Activated T-helper 1 cell treated with anti-CD3 and anti-CD28 coated beads, Interleukin-2, amount 50 U/mL, for 16 hours (primary cell): ENCODE data around the gene TNPO1.

ENCODE experiments used
- DNase-seq, 2 donors: peaks; one replicate each; pipeline ENCODE4 v3.0.0-alpha.2; 2020; ENCODE audit warnings: low read depth in 1 of 2, low spot score in 1 of 2

The TNPO1 gene

GRCh38 chr5:72850113-72850512, 33.7 kb downstream of the TNPO1 start:
- no peak for DNase-seq

- DNase-seq, result no peak
These were observed 35.9 kb downstream of the TNPO1 start for GRCh38 chr5:72852356-72852755.

- no peak for DNase-seq
These were observed 38.0 kb downstream of the TNPO1 start for GRCh38 chr5:72854419-72854818.

DNA sequence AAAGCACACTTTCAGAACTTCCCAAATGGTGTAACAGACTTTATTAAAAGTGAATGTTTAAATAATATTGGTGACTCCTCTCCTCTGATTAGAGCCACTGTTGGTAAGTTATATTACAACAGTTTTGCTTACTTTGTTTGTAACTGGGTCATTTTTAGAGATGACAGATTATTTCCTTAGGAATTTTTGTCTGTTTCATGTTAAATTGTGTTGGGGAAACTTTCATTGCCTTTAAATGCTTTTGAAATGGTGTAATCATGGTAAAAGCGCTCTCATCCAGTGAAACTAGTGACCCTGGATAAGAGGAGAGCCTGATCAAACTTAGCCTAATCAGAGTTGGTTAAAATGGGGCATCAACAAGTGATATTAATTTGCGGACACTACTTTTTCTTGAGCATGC, 39.4 kb downstream of the TNPO1 start:
- no peak for DNase-seq

GRCh38 chr5:72857396-72857795, 40.9 kb downstream of the TNPO1 start:
- DNase-seq, result no peak

DNA sequence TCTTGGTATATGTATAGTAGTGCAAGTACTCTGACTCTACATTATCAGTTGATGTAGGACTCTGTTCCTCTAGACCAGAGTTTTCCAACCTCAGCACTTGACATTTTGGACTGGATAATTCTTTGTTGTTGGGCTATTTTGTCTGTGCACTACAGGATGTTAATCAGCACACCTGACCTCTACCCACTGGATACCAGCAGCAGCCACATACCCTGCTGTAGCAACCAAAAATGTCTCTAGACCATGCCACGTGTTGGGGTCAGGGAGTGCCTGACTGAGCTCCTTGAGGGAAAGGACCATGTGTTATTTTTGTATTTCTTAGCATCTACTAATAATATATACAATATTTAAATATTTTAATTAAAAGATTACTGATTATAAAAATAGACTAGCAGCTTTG, 42.7 kb downstream of the TNPO1 start:
- no peak for DNase-seq

DNA sequence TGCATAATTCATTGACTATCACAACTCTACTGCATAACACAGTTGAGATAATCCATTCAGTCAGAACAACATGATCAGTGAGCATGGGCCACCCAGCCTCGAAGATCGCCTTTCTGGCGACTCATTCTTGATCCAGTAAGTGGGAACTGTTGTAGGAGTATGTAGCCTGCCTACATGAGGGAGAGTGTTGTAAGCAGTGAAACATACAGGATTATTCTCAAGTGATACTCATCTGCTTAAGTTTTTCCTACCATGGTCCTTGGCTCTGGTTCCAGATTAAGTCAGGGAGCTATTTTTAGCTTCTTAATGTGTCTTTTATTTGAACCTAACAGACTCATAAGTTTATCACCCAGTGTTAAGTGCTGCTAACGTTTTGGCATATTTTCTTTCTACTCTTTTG, 44.0 kb downstream of the TNPO1 start:
- DNase-seq, result no peak

DNA sequence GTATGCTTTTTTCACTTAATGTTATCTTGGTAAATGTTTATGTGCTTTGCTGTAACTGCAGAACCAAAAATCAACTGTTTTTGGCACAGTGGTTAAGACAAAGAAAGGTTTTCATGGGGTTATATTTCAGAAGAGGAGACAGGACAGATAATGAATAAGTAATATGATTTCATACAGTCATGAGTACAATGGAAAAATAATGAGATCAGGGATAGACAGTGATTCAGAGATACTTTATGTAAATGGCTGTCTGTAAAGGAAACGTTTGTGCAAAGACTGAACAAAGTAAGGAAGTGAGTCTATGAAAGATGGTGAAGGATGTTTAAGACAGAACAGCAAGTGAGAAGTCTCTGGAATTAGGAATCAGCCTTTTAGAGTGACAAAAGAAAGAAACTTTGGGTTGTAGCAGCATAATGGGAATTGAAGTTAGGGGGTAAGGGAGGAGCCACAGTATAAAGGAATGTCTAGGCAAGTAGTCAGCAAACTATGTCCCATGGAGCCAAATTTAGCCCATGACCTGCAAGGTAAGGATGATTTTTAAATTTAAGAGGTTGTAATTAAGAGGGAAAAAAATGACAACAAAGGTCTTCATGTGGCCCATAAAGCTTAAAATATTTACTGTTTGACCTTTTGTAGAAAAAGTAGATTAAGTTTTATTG, 55.0 kb downstream of the TNPO1 start:
- DNase-seq, result no peak

- no peak for DNase-seq
These were observed 62.4 kb downstream of the TNPO1 start for GRCh38 chr5:72878854-72879253.

DNA sequence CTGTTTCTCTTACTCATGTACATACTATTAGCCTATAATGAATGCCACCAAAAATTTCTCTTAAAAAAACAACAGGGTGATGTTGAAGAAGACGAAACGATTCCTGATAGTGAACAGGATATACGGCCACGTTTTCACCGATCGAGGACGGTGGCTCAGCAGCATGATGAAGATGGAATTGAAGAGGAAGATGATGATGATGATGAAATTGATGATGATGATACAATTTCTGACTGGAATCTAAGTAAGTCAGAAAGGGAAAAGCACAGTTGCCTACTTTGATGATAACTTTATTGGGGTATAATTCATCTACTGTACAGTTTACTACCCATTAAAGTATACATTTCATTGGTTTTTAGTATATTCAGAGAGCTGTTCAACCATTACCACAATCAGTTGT, 66.5 kb downstream of the TNPO1 start:
- no peak for DNase-seq

DNA sequence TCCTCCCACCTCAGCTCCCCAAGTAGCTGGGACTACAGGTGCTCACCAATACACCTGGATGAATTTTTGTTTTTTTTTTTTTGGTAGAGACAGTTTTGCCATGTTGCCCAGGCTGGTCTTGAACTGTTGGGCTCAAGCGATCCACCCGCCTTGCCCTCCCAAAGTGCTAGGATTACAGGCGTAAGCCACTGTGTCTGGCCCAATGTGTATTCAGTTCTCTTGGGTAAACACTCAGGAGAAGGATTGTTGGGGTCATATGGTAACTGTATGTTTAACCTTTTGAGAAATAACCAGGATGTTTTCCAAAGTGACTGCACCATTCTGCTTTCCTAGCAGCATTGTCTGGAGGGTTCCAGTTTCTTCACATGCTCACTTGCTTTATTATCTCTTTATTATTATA, 67.4 kb downstream of the TNPO1 start:
- no peak for DNase-seq

GRCh38 chr5:72884892-72885291, 68.4 kb downstream of the TNPO1 start:
- DNase-seq, result no peak

DNA sequence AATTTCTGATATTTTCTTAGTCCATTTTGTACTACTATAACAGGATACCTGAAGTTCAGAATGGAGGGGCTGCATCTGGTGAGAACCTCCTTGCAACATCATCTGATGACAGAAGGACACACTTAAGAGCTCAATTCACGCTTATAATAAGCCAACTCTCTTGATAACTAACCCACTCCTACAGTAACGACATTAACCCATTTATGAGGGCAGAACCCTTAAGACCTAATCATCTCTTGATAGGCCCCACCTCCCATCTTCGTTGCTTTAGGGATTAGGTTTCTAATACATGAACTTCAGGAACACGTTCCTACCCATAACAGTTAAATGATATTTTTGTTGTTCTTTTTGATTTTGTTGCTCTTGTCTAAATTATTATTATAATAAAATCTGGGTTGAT, 69.4 kb downstream of the TNPO1 start:
- DNase-seq, result no peak

- DNase-seq, result no peak
These were observed 72.1 kb downstream of the TNPO1 start for GRCh38 chr5:72888595-72888994.

DNA sequence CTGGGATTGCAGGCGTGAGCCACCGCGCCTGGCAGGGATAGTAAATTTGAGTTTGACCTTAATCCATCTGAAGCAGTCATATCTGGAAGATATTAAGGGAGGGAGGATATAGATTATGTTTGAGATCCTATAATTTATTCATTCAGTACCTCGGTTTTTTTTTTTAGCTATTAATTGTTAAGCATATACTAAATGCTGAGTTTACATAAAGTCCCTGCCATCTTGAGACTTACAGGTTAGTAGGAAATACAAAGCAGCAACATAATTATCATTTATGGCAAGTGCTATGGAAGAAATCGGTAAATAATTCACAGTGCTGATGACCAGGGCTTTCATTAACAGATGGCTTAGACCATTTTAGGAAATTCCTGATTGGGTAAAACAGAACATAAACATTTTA, 72.9 kb downstream of the TNPO1 start:
- no peak for DNase-seq

DNA sequence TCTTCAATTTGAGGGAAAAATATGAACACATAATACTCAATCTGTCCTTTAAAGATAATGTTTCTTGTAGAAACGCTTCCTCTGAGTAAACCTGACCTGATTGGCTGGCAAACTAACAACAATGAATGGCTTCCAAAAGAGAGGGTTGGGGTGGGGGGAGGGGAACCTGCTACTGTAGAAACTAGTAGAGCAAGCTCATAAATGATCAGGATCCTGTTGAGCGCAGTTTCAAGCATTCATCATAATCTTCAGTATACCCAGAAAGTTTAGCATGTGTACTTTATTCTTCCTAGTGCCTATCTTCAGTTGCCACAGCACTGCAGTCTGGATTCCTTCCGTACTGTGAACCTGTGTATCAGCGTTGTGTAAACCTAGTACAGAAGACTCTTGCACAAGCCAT, 76.4 kb downstream of the TNPO1 start:
- no peak for DNase-seq

- DNase-seq, result no peak
These were observed 79.3 kb downstream of the TNPO1 start for GRCh38 chr5:72895758-72896157.

DNA sequence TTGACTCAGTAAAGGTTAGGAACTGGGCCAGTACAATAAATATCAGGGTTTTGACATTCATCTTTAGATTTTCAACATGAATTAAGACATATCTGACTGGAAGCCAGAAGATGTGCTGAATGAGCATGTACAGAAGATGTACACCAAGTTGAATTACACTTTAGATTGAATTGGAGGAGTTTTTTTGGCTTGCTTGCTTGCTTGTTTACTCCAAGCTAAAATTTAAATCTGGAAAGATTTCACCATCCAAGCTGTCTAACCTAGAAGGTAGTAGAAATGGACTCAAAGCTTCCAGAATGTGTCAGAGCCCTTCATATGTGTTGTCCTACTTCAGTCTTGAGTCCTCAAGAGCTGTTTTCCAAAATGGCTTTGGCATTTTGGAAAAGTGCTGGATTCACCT, 90.3 kb downstream of the TNPO1 start:
- DNase-seq, result no peak

DNA sequence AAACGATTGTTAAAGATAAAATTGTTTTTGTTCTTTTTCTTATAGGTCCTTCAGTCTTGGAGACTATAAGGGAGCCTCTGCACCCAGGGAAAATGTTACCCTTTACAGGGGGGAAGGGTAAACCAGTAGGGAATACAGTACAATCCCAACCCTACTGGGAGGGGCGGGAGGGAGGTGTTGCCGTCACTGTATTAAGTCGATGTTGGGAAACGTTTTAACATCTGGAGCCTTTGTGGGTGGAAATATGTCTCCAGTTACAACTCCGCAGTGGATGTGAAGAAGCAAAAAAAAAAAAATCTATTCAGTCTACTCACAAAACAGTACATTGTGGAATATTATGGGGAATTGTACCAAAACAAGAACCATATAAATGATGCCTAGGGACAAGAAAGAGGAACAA, 92.2 kb downstream of the TNPO1 start:
- no peak for DNase-seq

GRCh38 chr5:72917371-72917776, 100.9 kb downstream of the TNPO1 start:
- DNase-seq, result no peak

- no peak for DNase-seq
These were observed 104.4 kb downstream of the TNPO1 start for GRCh38 chr5:72920690-72921502.

DNA sequence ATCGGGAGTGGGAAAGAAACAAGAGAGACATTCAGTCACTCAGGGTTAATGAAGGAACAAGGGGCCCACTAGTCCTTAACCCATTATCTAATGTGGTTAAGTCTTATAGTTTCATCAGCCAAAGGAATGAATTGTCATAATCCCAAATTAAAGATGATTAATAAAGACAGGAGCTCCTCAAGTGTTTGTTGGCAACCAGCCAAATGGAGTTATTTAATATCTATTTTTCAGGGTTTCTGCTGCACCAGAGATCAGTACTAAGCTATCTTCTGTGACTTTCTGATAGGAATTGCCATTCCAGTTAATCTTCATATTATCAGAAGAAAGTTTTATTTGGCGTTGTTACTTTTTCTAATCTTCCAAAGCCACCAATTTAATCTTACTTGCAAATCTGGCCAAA, 105.4 kb downstream of the TNPO1 start:
- no peak for DNase-seq

- DNase-seq, result no peak
These were observed 106.0 kb downstream of the TNPO1 start for GRCh38 chr5:72922422-72922821.
